BLaER1 treated with 17β-estradiol and CSF1 and Interleukin-3, amounts not matched to agents 10 nM and 100 nM (cell line): Measurements from ENCODE around the gene CORO2A.
A peak's percentile ranks its signal among the peaks of the same experiment; 100 is the strongest.
"Not testable (repeated sequence)": the region's sequence is repeated elsewhere in the genome, so short reads cannot be mapped to it uniquely, and the experiment has no call there.

Experiments used
- H3K27ac ChIP-seq, 11 experiments: shearing (Covaris generic); formaldehyde crosslinking; 2 replicates each; pipeline ENCODE4 v1.8.1; 2022
- H3K27me3 ChIP-seq, 11 experiments: shearing (Covaris generic); formaldehyde crosslinking; 2 replicates each; pipeline ENCODE4 v1.8.1; 2022
- H3K36me3 ChIP-seq, 11 experiments: shearing (Covaris generic); formaldehyde crosslinking; 2 replicates each; pipeline ENCODE4 v1.8.1; 2022
- H3K4me1 ChIP-seq, 10 experiments: shearing (Covaris generic); formaldehyde crosslinking; 2 replicates each; pipeline ENCODE4 v1.8.1; 2022
- H3K4me2 ChIP-seq, 11 experiments: shearing (Covaris generic); formaldehyde crosslinking; 2 replicates each; pipeline ENCODE4 v1.8.1; 2022
- H3K4me3 ChIP-seq, 10 experiments: shearing (Covaris generic); formaldehyde crosslinking; 2 replicates each; pipeline ENCODE4 v1.8.1; 2022
- H3K9ac ChIP-seq, 11 experiments: shearing (Covaris generic); formaldehyde crosslinking; 2 replicates each; pipeline ENCODE4 v1.8.1; 2022
- H3K9me3 ChIP-seq, 11 experiments: shearing (Covaris generic); formaldehyde crosslinking; replicated peaks in 1 of 11; 2 replicates each; pipeline ENCODE4 v1.8.1; 2022
- H4K20me1 ChIP-seq, 11 experiments: shearing (Covaris generic); formaldehyde crosslinking; 2 replicates each; pipeline ENCODE4 v1.8.1; 2022
- Cebpa-rat ChIP-seq, 11 experiments: shearing (Covaris generic); IDR thresholded peaks; 2 replicates each; pipeline ENCODE4 v1.8.1; 2022

CORO2A gene

DNA sequence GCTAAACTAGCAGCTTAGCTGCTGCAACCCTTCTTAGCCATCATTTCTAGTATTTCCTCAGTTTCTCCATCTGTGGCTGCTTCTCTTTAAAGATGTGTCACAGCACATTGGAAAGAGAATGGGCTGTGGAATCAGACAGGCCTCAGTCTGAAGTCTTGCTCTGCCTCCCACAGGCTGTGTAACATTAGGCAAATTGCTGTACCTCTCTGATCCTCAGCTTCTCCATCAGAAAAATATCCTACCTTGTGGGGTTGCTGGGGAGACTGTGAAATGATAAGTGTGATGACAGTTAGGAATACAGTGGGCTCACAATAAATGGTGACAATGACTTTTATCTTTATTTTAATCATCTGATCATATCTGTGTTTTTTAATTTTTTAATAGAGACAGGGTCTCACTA lies 55.9 kb downstream of the CORO2A start:
- no peak for TF ChIP-seq Cebpa-rat (IDR thresholded peaks at IDR 0.05)
- Histone ChIP-seq H3K9me3 (no peaks in the 10 kb centered on the region), H3K4me2 (no peak overlapping the region), H3K4me3 (no peak overlapping the region), H3K27me3 (no peaks in the 10 kb centered on the region), H3K36me3 (no peaks in the 10 kb centered on the region; a peak in 1 of 22 replicates), H3K4me1 (peaks cover 0 to 29% (median 19%) of the 10 kb centered on the region in 10 experiments; a peak in 14 of 20 replicates), H3K9ac (no peak overlapping the region), H3K27ac (no peak overlapping the region), H4K20me1 (no peaks in the 10 kb centered on the region; a peak in 2 of 22 replicates)

DNA sequence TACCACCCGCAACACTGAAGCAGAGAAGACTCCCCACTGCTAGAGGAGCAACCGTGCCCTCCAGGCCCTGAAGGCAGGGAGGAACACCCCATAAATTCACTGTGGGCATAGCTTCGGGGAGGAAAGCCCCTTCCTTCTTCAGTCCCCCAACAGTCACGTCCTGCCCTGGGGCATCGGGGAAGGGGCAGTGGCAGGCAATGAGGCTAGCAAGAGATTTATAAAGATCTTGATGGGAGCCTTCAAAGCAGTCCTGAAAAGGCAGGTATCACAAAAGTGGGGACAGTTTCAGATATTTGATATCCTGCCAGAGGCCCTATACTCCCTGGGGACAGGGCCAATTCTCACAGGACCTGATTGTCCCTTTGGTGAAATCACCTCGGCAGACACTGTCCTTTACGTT lies 56.5 kb downstream of the CORO2A start:
- Histone ChIP-seq H3K4me3 (no peak overlapping the region), H3K9ac (no peak overlapping the region), H3K4me1 (peaks cover 0 to 34% (median 19%) of the 10 kb centered on the region in 10 experiments; a peak in 14 of 20 replicates), H4K20me1 (no peaks in the 10 kb centered on the region; a peak in 2 of 22 replicates), H3K36me3 (no peaks in the 10 kb centered on the region; a peak in 1 of 22 replicates), H3K9me3 (no peaks in the 10 kb centered on the region), H3K27ac (no peak overlapping the region), H3K4me2 (no peak overlapping the region), H3K27me3 (no peaks in the 10 kb centered on the region)
- TF ChIP-seq Cebpa-rat (IDR thresholded peaks at IDR 0.05), result no peak

DNA sequence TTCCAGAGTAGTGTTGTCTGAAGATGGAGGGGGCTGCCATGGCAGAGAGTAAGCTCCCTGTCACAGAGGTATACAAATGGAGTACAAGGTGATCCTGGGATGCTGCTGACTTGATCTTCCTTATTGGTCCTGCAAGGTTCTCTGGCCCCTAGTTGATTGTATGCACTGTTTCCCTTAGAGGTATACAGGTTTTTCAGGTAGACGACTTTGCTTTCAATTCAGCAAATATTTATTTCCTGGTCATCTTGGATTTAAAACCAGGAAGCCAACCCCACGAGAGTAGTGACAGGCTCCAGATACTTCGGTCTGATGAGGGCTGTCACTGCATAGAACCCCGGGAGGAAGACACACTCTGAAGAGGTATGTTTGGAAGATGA lies 56.9 kb downstream of the CORO2A start:
- no peak overlapping the region for H3K27ac ChIP-seq

DNA sequence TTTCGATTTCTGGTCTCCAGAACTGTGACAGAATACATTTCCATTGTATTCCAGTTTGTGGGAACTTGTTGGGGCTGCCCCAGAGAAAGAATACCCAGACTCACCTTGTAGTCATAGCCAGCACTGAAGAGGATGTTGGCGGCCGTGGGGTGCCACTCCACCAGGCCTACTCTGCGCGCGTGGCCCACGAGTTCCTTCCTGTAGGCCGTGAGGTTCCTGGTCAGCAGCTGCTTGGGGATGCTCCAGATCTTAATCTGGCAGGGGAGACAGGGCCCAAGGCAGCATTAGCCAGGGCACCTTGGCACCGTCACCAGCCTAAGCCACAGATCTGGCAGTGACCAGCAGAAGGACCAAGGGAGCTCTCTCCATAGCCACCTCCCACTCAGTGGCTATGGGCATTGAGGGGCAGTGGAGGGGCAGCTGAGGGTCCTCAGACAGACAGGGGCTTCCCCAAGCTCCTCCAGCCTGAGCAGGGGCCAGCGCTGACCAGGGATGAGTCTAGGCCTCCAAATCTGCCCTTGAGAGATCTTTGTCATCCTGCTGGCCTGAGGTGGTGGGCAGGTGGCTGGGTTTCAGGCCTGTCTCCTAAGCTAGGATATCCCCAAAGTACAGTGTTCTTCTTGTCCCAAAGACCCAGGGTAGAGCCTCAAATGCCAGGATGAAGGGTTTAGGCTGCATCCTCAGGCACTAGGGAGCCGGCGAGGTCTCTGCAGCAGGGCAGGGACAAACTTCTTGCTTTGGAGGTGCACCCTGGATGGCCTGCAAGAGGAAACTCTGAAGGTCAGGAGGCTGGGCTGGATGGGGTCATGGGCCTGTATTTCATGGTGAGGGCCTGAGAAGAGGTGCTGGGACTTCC lies 57.5 kb downstream of the CORO2A start:
- H4K20me1 ChIP-seq, result no peaks in the 10 kb centered on the region; a peak in 1 of 22 replicates
- no peaks in the 10 kb centered on the region for H3K27me3 ChIP-seq
- no peak overlapping the region for H3K4me2 ChIP-seq
- no peaks in the 10 kb centered on the region; a peak in 1 of 22 replicates for H3K36me3 ChIP-seq
- H3K4me3 ChIP-seq, result no peak overlapping the region
- no peak for TF ChIP-seq Cebpa-rat (IDR thresholded peaks at IDR 0.05)
- H3K4me1 ChIP-seq, result peaks cover 0 to 44% (median 28%) of the 10 kb centered on the region in 10 experiments; a peak in 18 of 20 replicates
- no peaks in the 10 kb centered on the region for H3K9me3 ChIP-seq
- no peak overlapping the region for H3K9ac ChIP-seq
- no peak overlapping the region for H3K27ac ChIP-seq

More for the DNA sequence above, 56.9 kb downstream of the CORO2A start:
- Histone ChIP-seq H3K4me1 (peaks cover 0 to 38% (median 22%) of the 10 kb centered on the region in 10 experiments; a peak in 14 of 20 replicates), H3K9me3 (no peaks in the 10 kb centered on the region), H4K20me1 (no peaks in the 10 kb centered on the region; a peak in 2 of 22 replicates), H3K36me3 (no peaks in the 10 kb centered on the region; a peak in 1 of 22 replicates), H3K4me2 (no peak overlapping the region), H3K9ac (no peak overlapping the region), H3K4me3 (no peak overlapping the region), H3K27me3 (no peaks in the 10 kb centered on the region)
- no peak for TF ChIP-seq Cebpa-rat (IDR thresholded peaks at IDR 0.05)

DNA sequence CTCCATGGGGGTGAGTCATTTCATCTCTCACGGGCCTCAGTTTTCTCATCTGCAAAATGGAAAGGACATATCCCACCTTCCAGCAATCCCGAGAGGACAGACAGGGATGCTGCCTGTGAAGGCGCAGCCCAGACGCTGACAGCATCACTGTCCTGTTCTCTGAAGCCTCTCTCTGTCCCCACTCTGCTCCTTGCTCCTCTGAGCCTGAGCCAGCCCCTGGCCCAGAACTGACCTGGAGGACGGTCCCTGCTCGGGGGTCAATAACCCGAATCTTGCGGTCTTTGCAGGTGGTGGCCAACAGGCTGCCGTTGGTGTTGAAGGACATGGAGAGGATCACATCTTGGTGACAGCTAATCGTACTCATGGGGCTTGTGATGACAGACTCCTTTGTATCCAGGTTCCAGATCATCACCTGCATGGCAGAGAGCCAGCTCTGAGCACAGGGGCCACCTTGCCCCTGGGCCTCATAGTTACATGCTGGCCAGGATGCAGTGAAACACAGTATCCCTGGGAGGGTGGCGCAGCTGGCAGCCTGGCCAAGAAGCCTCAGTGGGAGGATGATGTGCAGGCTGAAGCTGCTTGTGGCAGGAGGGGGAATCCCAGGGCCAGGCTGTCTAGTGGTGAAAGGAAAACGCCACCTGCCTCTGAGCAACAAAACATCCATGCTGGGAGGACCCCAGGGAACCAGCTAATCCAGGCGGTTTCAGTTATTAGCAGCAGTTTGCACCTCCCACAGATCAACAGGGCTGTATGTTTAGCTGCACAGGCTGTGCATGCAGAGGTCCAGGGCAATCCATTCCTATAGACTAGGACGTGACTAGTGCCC lies 59.4 kb downstream of the CORO2A start:
- Histone ChIP-seq H3K4me2 (peak overlapping the region in 8 of 11 experiments; percentile 28 to 62 (median 44); a peak in 12 of 22 replicates), H3K27me3 (no peaks in the 10 kb centered on the region), H3K27ac (peak overlapping the region in 1 of 11 experiments; percentile 6; a peak in 1 of 22 replicates)

DNA sequence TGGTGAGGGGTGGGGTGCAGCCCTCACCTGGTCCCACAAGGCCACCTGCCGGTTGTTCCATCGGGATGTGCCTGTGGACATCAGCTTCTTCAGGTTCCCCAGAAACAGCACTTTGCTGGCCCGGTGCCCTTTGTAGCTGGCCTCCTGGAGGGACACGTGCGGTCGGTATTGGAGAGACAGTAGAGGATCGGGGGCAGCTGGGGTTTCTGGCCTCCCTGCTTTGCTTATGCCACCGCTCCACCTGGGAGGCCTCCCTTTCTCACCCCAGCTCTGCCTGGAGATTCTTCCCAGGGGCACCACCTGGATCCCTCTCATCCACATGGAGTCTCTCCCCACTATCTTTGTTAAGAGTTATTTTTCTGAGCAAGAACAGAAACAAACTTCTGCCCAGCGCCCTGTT lies 60.3 kb downstream of the CORO2A start:
- no peaks in the 10 kb centered on the region; a peak in 1 of 22 replicates for H4K20me1 ChIP-seq
- no peak overlapping the region for H3K4me3 ChIP-seq
- no peak overlapping the region for H3K27ac ChIP-seq
- no peaks in the 10 kb centered on the region for H3K27me3 ChIP-seq
- H3K9me3 ChIP-seq, result no peaks in the 10 kb centered on the region
- peak overlapping the region in 4 of 11 experiments; percentile 1 to 62 (median 12); a peak in 2 of 22 replicates for H3K4me2 ChIP-seq
- no peak overlapping the region for H3K9ac ChIP-seq
- no peak for TF ChIP-seq Cebpa-rat (IDR thresholded peaks at IDR 0.05)
- peaks cover 28 to 64% (median 50%) of the 10 kb centered on the region in 10 experiments for H3K4me1 ChIP-seq
- no peaks in the 10 kb centered on the region; a peak in 1 of 22 replicates for H3K36me3 ChIP-seq

More for the DNA sequence above, 59.4 kb downstream of the CORO2A start:
- no peaks in the 10 kb centered on the region; a peak in 1 of 22 replicates for H3K36me3 ChIP-seq
- H3K4me1 ChIP-seq, result peaks cover 19 to 63% (median 47%) of the 10 kb centered on the region in 10 experiments
- H4K20me1 ChIP-seq, result no peaks in the 10 kb centered on the region; a peak in 1 of 22 replicates
- no peak overlapping the region for H3K9ac ChIP-seq
- no peak overlapping the region for H3K4me3 ChIP-seq
- no peaks in the 10 kb centered on the region for H3K9me3 ChIP-seq
- TF ChIP-seq Cebpa-rat (IDR thresholded peaks at IDR 0.05), result no peak

DNA sequence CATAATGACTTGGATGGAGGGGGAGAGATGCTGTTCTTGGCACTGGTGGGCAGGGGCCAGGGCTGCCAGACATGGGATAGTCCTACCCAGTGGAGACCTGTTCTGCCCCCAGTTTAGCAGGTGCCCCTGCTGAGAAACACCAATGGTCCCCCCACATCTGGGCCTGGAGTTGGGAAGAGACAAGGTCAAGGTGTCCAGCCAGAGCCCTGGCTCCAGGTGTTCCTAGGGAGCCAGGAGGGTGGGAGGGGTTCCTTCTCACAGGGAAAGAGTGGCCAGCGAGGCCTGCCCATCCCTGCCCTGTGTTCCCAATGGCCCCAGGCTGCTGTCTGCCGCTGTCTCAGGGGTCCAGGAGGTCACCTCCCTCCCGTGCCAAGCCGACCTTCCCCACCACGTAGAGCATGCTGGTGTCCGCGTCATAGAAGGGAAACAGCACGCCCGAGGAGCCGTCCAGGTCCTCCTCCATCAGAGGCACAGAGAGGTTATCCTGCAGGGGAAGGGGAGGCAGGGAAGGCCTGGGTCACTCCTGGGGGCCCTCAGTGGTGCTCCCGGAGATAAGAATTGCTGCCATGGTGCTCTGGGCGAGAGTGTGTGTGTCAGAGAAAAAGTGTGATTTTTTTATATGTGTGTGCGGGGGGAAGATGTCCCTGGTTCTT lies 61.7 kb downstream of the CORO2A start:
- no peaks in the 10 kb centered on the region; a peak in 1 of 22 replicates for H3K36me3 ChIP-seq
- 0 out of 22 replicates have a peak overlapping the region, but pooled peaks of 1 of the 11 experiments have one; percentile 72 for H3K27ac ChIP-seq
- H3K9me3 ChIP-seq, result no peaks in the 10 kb centered on the region
- TF ChIP-seq Cebpa-rat (IDR thresholded peaks at IDR 0.05), result no peak
- H4K20me1 ChIP-seq, result no peaks in the 10 kb centered on the region; a peak in 1 of 22 replicates
- H3K27me3 ChIP-seq, result no peaks in the 10 kb centered on the region
- H3K9ac ChIP-seq, result no peak overlapping the region
- peaks cover 30 to 64% (median 53%) of the 10 kb centered on the region in 10 experiments for H3K4me1 ChIP-seq
- H3K4me2 ChIP-seq, result peak overlapping the region in 3 of 11 experiments; percentile 50 to 57 (median 53); a peak in 2 of 22 replicates
- no peak overlapping the region for H3K4me3 ChIP-seq

DNA sequence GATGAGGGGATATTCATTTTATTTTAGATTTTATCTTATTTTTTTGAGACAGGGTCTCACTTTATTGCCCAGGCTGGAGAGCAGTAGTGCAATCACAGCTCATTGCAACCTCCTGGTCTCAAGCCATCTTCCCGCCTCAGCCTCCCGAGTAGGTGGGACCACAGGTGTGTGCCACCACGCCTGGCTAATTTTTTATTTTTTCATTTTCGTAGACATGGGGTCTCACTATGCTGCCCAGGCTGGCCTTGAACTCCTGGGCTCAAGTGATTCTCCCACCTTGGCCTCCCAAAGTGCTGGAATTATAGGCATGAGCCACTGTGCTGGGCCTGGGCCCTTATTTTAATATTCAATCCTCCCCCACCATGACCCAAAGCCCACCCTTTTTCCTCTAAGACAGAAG lies 62.4 kb downstream of the CORO2A start:
- Histone ChIP-seq H3K4me2 (peak overlapping the region; percentile 50 to 90 (median 65); a peak in 21 of 22 replicates), H3K9ac (peak overlapping the region in 4 of 11 experiments; percentile 21 to 47 (median 34); a peak in 3 of 22 replicates), H3K4me1 (peaks cover 30 to 70% (median 55%) of the 10 kb centered on the region in 10 experiments), H3K27ac (peak overlapping the region in 7 of 11 experiments; percentile 31 to 72 (median 64); a peak in 11 of 22 replicates)
- not testable (repeated sequence) for H3K9me3 ChIP-seq, H4K20me1 ChIP-seq, H3K36me3 ChIP-seq, H3K4me3 ChIP-seq, H3K27me3 ChIP-seq
